NCI-H146 (cell line): ENCODE data around the gene C2CD4D.
"Not testable (repeated sequence)": the region's sequence is repeated elsewhere in the genome, so short reads cannot be mapped to it uniquely, and the experiment has no call there.

Experiments used
- DNase-seq: peaks from one replicate; lab custom pipeline; 2025; lab: John Stamatoyannopoulos, UW

Gene C2CD4D

GRCh38 chr1:151858886-151859665, 19.5 kb upstream of the C2CD4D start:
- DNase-seq: no peak

- DNase-seq: no peak
These were observed 18.6 kb upstream of the C2CD4D start for GRCh38 chr1:151858030-151858746.

DNA sequence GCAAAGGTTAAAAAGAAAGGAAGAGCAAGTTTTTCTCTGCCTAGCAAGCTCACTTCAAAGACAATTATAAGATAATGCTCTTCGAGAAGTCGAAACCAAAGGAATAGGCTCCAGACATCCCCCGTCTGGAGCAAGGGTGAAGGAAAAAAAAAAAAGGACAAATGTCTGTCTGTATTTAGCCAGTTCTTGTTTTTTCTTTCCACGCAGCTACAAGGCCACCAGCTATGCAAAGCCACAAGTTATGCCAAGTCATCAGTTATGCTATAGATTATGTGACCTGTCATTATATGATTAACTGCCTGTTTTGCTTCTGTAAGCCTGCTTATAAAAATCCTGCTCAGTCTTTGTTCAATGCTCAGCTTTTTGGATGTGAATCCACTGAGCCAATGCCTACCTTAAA, 16.3 kb upstream of the C2CD4D start:
- no peak for DNase-seq

DNA sequence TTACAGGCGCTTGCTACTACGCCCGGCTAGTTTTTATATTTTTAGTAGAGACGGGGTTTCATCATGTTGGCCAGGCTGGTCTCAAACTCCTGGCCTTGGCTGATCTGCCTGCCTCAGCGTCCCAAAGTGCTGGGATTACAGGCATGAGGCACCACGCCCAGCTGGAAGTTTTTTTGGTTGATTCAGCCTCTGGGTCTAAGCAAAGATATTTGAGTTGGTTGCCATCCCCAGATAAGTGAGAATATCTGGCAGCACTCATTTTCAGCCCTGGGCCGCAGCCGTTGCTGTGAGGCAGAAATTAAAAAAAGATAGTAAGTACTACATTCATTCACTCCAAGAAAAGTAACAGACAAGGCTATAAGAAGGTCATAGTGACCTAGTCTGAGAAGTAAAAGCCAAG, 15.9 kb upstream of the C2CD4D start:
- not testable (repeated sequence) for DNase-seq

- no peak for DNase-seq
These were observed 15.0 kb upstream of the C2CD4D start for GRCh38 chr1:151854658-151855057.

GRCh38 chr1:151853411-151853943, 13.9 kb upstream of the C2CD4D start, which contains the start of gene THEM5:
Gene THEM5 (minus strand): TSS chr1:151853712. CDS start chr1:151853565, 147 bp downstream.
- DNase-seq: no peak

- no peak for DNase-seq
These were observed 13.1 kb upstream of the C2CD4D start for GRCh38 chr1:151852733-151853132.

- DNase-seq: no peak
These were observed 12.3 kb upstream of the C2CD4D start for GRCh38 chr1:151851886-151852285.

GRCh38 chr1:151849871-151850270, 10.3 kb upstream of the C2CD4D start:
- DNase-seq: no peak

DNA sequence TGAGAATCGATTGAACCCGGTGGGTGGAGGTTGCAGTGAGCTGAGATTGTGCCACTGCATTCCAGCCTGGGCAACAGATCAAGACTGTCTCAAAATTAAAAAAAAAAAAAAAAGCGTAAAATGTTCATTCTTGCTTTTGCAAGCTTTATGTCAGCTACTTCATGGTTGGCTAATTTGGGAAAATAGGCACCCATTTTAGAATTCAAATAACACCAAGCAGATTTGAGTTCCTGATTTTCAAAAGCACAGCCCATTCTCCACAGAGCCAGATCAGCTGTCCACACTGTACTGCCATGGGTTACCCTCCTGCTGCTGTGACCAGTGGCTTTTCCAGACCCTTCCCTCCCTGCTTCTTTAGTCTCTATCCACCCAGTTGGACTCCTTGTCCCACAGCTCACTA, 9.5 kb upstream of the C2CD4D start:
- no peak for DNase-seq

DNA sequence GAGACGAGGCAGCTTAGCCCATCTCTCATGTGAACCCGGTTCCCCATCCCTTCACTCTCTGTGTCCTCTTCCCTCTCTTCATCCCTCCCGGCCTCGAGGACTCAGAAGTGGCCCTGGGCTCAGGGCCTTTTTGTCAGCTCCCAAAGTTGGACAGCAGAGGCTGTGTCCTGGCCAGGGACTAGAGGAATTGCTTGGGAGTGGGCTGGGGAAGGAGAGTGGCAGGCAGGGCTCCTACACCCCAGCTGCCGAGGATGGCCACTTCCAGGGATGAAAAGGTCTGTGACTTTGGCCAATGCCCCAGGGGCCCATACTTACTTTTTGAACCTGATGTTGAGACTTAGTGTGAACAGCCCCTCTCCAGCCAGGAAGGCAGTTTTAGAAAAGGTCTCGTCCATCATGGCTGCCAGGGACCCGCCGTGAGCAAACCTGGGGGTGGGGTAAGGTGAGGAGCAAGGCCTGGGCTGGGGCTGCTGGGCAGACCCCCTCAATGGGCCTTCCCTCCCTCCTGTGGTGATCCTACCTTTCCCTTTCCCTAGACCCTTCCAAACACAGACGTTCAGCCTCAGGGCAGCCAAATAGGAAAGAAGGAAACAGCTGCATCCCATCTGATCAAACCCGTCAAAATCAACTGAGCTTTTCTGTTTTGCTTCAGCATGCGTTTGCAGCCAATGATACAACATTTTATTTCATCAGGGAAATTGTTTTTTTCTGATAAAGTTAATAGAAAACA, 8.4 kb upstream of the C2CD4D start:
- DNase-seq: no peak

- no peak for DNase-seq
These were observed 7.1 kb upstream of the C2CD4D start for GRCh38 chr1:151846686-151847237.

DNA sequence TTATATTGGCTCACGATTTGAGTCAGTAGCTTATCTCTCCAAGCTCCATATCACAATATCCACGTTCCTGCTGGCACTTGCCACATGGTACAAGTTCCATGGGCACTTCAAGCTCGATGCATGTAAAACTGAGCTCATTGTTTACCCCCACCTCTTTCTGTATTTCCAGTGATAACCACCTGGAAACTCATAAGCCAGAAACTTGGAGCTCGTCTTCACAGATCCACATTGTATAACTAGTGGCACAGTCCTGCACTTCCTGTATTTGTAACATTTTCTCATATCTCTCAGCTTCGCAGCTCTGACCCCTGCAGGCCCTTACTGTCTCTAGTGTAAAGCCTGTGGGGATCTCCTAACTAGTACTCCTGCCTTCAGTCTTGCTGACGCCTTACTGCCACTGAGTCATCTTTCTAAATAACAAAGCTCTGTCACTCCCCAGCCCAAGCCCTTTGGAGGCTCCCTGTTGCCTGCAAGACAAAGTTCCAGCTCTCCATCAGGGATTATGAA, 6.5 kb upstream of the C2CD4D start:
- no peak for DNase-seq

DNA sequence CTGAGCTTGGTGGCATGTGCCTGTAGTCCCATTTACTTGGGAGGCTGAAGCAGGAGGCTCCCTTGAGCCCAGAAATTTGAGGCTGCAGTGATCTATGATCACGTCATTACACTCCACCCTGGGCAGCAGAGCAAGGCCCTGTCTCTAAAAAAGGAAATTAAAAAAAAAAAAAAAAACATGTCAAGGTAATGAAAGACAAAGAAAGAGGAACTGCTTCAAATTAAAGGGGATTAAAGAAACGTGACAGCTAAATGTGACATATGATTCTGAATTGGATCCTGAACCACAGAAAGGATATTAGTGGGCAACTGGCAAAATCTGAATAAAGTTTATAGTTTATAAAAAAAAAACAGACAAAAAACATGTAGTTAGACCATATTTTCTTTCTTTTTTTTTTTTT, 3.8 kb upstream of the C2CD4D start:
- no peak for DNase-seq

GRCh38 chr1:151841141-151841540, 1.5 kb upstream of the C2CD4D start:
- DNase-seq: no peak

DNA sequence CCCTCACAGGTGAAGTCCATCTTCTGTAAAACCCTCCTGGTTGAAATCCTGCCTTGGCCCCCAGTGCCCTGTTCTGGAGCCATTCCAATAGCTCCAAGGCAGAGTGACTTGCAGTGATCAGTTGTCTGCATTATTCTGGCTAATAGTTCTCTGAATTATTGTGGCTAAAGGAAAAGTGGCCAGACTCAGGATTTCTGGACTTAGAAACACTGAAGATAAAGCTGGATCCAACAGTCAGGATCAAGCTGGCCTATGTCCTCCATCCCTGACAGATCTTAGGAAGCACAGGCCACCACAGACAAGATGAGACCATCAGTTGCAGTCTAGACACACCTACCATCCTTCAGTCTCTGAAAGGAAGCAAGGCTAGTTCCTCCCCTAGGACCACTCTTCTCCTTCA, 801 bp upstream of the C2CD4D start:
- no peak for DNase-seq

GRCh38 chr1:151839082-151839412, 573 bp downstream of the C2CD4D start:
- no peak for DNase-seq

DNA sequence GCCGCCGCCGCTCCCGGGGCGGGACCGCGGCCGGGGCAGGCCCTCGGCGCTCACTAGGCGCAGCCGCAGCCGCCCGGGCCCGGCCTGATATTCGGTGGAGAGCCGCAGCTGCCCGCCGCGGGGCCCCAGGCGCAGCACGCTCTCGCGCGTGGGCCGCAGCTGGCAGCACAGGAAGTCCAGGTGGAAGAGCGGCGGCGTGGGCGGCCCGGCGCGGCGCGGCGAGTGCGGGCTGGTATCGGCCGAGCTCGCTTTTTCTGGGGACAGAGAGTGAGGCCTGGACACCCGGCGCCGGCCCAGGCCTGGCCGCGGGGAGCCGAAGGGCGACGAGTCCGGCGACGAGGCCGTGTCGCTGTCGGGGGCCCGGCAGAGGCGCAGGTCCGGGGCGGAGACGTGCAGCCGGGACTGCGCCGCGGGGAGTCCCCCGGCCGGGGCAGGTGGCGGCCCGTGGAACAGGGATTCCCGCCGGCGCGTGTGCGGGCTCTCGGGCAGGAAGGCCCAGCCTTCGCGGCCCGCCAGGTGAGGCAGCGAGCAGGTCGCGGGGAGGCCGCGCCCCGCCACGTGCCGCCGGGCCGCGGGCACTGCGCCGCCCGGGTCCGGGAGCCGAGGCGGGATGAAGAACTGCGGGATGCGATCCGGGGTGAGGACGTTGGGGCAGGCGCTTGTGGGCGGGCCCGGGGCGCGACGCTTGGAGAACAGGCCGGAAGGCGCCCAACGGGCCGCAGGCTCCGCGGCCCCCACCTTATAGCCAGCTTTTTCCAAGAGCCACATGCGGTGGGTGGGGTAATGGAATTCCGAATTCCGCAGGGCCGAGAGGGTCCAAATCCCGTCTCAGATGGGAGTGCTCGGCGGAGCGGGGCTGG, 1.2 kb downstream of the C2CD4D start:
- no peak for DNase-seq

DNA sequence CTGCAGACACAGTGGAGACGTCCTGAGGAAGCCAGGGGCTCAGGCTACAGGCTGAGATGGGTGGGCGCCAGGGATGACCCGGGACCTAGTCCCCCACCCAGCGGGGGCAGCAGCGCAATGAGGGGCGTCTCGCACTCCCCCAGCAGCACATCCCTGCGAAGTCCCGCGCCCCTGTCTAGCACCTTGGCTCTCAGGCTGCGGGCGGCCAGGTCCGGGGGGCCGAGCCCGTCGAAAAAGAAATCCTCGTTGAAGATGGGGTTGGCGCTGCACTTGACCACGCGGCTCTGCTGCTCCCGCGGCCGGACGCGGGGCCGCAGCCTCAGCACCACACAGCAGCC, 1.8 kb downstream of the C2CD4D start:
- no peak for DNase-seq

- DNase-seq: no peak
These were observed 2.4 kb downstream of the C2CD4D start for GRCh38 chr1:151837197-151837596.

GRCh38 chr1:151835596-151835995, 4.0 kb downstream of the C2CD4D start:
- no peak for DNase-seq
